HG03097 (cell line): ENCODE results near the gene TRPV4.
"Not testable (repeated sequence)": the region's sequence is repeated elsewhere in the genome, so short reads cannot be mapped to it uniquely, and the experiment has no call there.

Source experiments
- ATAC-seq: cut with Tn5 transposase; IDR thresholded peaks from one replicate; pipeline ENCODE4 v1.9.1; 2021; ENCODE audit not compliant: unreplicated experiment, low FRiP score

The TRPV4 gene

GRCh38 chr12:109833307-109834189 is at the start of gene TRPV4:
TRPV4 (minus strand) TSS chr12:109833398; CDS start chr12:109814796, 18,602 bp downstream.
- ATAC-seq: no peak

GRCh38 chr12:109881752-109882151 is 48.6 kb upstream of the TRPV4 start:
- no peak for ATAC-seq

- no peak for ATAC-seq
These were observed 47.7 kb upstream of the TRPV4 start for GRCh38 chr12:109880938-109881337.

- ATAC-seq: peak; percentile 91
These were observed 47.1 kb upstream of the TRPV4 start, which contains the start of gene GLTP for GRCh38 chr12:109880043-109880931. GLTP (minus strand) TSS chr12:109880541; CDS start chr12:109880374, 167 bp downstream.

- no peak for ATAC-seq
These were observed 46.3 kb upstream of the TRPV4 start for GRCh38 chr12:109879351-109880042.

GRCh38 chr12:109878749-109879148 is 45.6 kb upstream of the TRPV4 start:
- ATAC-seq: no peak

GRCh38 chr12:109878247-109878625 is 45.0 kb upstream of the TRPV4 start:
- ATAC-seq: no peak

GRCh38 chr12:109877504-109878246 is 44.5 kb upstream of the TRPV4 start:
- no peak for ATAC-seq

- ATAC-seq: no peak
These were observed 43.2 kb upstream of the TRPV4 start for GRCh38 chr12:109876406-109876805.

GRCh38 chr12:109875572-109876131 is 42.5 kb upstream of the TRPV4 start:
- no peak for ATAC-seq

GRCh38 chr12:109873653-109874052 is 40.5 kb upstream of the TRPV4 start:
- ATAC-seq: no peak

- no peak for ATAC-seq
These were observed 38.6 kb upstream of the TRPV4 start for GRCh38 chr12:109871668-109872314.

- no peak for ATAC-seq
These were observed 37.5 kb upstream of the TRPV4 start for GRCh38 chr12:109870648-109871047.

GRCh38 chr12:109868182-109869051 is 35.2 kb upstream of the TRPV4 start:
- ATAC-seq: no peak

GRCh38 chr12:109864916-109865315 is 31.7 kb upstream of the TRPV4 start:
- no peak for ATAC-seq

GRCh38 chr12:109863847-109864712 is 30.9 kb upstream of the TRPV4 start:
- no peak for ATAC-seq

GRCh38 chr12:109862491-109862890 is 29.3 kb upstream of the TRPV4 start:
- ATAC-seq: not testable (repeated sequence)
